Stomach (tissue), 9 donors: ENCODE results near the gene PLA2G3. TPM values are rescaled to one million over a fixed set of nuclear protein-coding genes. Genes with fewer than 3 reads are reported as not detected.

Experiments
- DNase-seq, 2 donors: peaks; one replicate each; pipeline versions ENCODE4 v3.0.0 to v3.0.0-alpha.2; 2013 to 2019
- H3K27ac ChIP-seq, 5 donors: fragments of 200-600 bp in 4 of 5; sonication (generic) in 4 of 5; one replicate each; pipeline ENCODE4 v1.5.1; 2013 to 2019; ENCODE audit warnings: mild to moderate bottlenecking in 1 of 5, moderate library complexity in 1 of 5
- H3K27me3 ChIP-seq, 3 donors: fragments of 200-600 bp; sonication (generic); one replicate each; pipeline ENCODE4 v1.5.1; 2017 to 2019; ENCODE audit warnings: mixed run types in 1 of 3
- H3K36me3 ChIP-seq, 4 donors: fragments of 200-600 bp; sonication (generic); 1 replicate in 3 of 4; 2 replicates in 1 of 4; pipeline ENCODE4 v1.5.1; 2016 to 2019
- H3K4me1 ChIP-seq, 4 donors: fragments of 200-600 bp; sonication (generic); one replicate each; pipeline ENCODE4 v1.5.1; 2016 to 2019
- H3K4me3 ChIP-seq, 4 donors: fragments of 200-600 bp; sonication (generic) in 3 of 4; one replicate each; pipeline ENCODE4 v1.5.1; 2016 to 2019; ENCODE audit warnings: mild to moderate bottlenecking in 1 of 4
- H3K9me3 ChIP-seq, 4 donors: fragments of 200-600 bp; sonication (generic); one replicate each; pipeline ENCODE4 v1.5.1; 2016 to 2019
- CTCF ChIP-seq, 7 experiments: fragments of 450-650 bp in 4 of 7; fragments of 200-600 bp in 3 of 7; sonication (generic) in 3 of 7; IDR thresholded peaks; one replicate each; pipeline ENCODE4 v1.5.1; 2016 to 2019; ENCODE audit warnings: antibody characterized with exemption in 7 of 7, control low read depth in 2 of 7, mild to moderate bottlenecking in 1 of 7
- EP300 ChIP-seq: sonication (generic); formaldehyde crosslinking; IDR thresholded peaks from one replicate; pipeline ENCODE4 v1.6.1; 2017; ENCODE audit warnings: antibody characterized with exemption
- POLR2A ChIP-seq, 4 donors: fragments of 450-650 bp; IDR thresholded peaks; one replicate each; pipeline ENCODE4 v1.6.1; 2016; ENCODE audit warnings: antibody characterized with exemption in 4 of 4, control low read depth in 2 of 4, mild to moderate bottlenecking in 1 of 4, moderate library complexity in 1 of 4
- POLR2AphosphoS5 ChIP-seq, 3 donors: sonication (generic); formaldehyde crosslinking; IDR thresholded peaks; one replicate each; pipeline ENCODE4 v1.6.1; 2016; ENCODE audit warnings: antibody characterized with exemption in 3 of 3
- WGBS, 5 donors: extraction: QIAGEN DNeasy Blood & Tissue Kit in 3 of 5; methylation state at CpG; one replicate each; pipeline versions ENCODE4 v1.1.5 to v1.1.7; 2013 to 2018; 5-methylcytosine and 5-hydroxymethylcytosine counted together
- intact Hi-C: fragments of 100-400 bp; cut with DNase I; formaldehyde crosslinking; loops from one replicate; pipeline ENCODE4 v1.15.1; 2023; ENCODE audit warnings: low total_unique reads
- polyA plus RNA-seq, 3 donors: library from polyadenylated mRNA; stranded (reverse); fragments of 200-250 nt; gene quantifications; one replicate each; pipeline ENCODE4 v1.2.3, GENCODE V29; 2013
- total RNA-seq, 5 donors: library from RNA; depleted of rRNA; stranded (reverse); fragments of >200 nt; gene quantifications; one replicate each; pipeline versions ENCODE4 v1.1.0 to v1.2.3, GENCODE V29; 2014 to 2016
- donor health status: healthy with polysubstance abuse.
- donor health status: Bipolar disorder and iron deficiency.
- donor health status: healthy.

Gene PLA2G3
- total and polyA plus RNA-seq, 8 donors, result 0.75 to 2.5 TPM; not detected in 6

DNA sequence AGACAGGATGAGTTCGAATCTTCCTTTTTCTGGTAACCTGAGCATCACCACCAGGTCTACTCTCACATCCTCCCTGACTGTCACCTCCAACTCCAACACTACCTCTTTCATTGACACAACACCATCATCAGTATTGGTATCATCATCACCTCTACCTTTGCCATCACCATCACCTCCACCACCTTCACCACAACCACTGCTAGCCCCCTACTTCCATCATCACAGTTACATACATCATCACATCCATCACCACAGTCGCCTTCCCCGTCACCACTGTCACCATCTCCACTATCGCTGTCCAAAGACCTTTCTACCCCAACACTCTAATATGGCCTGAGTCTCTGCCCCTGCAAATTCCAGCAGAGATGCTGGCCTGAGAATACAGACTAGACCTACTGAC lies 18.9 kb downstream of the PLA2G3 start:
- no peak for DNase-seq
- WGBS, 5 donors, result 93 to 98% (median 94%) methylated on average over 4 of the region's 4 CpGs
- Histone ChIP-seq H3K4me1 (peaks cover 8 to 23% (median 19%) of the 10 kb centered on the region in 4 donors), H3K27me3 (no peaks in the 10 kb centered on the region), H3K4me3 (no peak overlapping the region), H3K9me3 (no peaks in the 10 kb centered on the region), H3K36me3 (no peaks in the 10 kb centered on the region), H3K27ac (no peak overlapping the region)
- TF ChIP-seq EP300, result no peak
- TF ChIP-seq CTCF (IDR thresholded peaks at IDR 0.05), result no peak
- TF ChIP-seq POLR2A (IDR thresholded peaks at IDR 0.05), result no peak
- no peak for TF ChIP-seq POLR2AphosphoS5 (IDR thresholded peaks at IDR 0.05)
- intact Hi-C loops, result no loop called here

DNA sequence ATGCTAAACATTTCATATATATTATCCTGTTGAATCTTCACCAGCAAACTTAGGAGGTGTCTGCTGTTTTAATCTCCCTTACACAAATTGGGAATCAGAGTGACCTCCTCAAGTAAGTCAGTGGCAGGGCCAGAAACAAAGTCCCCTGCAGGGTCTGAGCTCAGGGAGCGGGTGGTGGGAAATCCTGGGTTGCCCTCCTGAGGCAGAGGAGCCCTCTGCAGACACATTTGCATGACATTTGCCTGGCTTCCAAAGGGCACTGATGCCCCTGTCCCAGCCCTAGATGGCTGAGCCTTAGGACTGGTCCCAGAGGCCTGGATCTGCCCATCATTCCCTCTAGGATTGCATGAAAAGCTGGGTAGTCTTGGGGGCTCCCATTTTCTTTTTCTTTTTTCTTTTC lies 19.7 kb downstream of the PLA2G3 start:
- intact Hi-C loops, result no loop called here
- no peak for DNase-seq
- Histone ChIP-seq H3K4me3 (no peak overlapping the region), H3K9me3 (no peaks in the 10 kb centered on the region), H3K36me3 (no peaks in the 10 kb centered on the region), H3K27me3 (no peaks in the 10 kb centered on the region), H3K4me1 (peaks cover 8 to 23% (median 19%) of the 10 kb centered on the region in 4 donors), H3K27ac (no peak overlapping the region)
- 88 to 100% (median 100%) methylated on average over 1 of the region's 1 CpG for WGBS, 5 donors
- TF ChIP-seq POLR2AphosphoS5 (IDR thresholded peaks at IDR 0.05) (no peak), POLR2A (IDR thresholded peaks at IDR 0.05) (no peak), CTCF (IDR thresholded peaks at IDR 0.05) (no peak), EP300 (no peak)

GRCh38 chr22:31120230-31120629 lies 20.1 kb downstream of the PLA2G3 start:
- TF ChIP-seq POLR2A (IDR thresholded peaks at IDR 0.05) (no peak), CTCF (IDR thresholded peaks at IDR 0.05) (no peak), EP300 (no peak), POLR2AphosphoS5 (IDR thresholded peaks at IDR 0.05) (no peak)
- no peaks in the 10 kb centered on the region for H3K36me3 ChIP-seq
- H3K4me1 ChIP-seq, result peaks cover 8 to 23% (median 19%) of the 10 kb centered on the region in 4 donors
- intact Hi-C loops, result no loop called here
- DNase-seq, result no peak
- H3K27me3 ChIP-seq, result no peaks in the 10 kb centered on the region
- no peaks in the 10 kb centered on the region for H3K9me3 ChIP-seq
- H3K4me3 ChIP-seq, result no peak overlapping the region
- H3K27ac ChIP-seq, result no peak overlapping the region
- WGBS, 5 donors, result 70 to 75% (median 74%) methylated on average over 5 of the region's 5 CpGs

GRCh38 chr22:31119026-31119717 lies 21.1 kb downstream of the PLA2G3 start:
- H3K27me3 ChIP-seq, result no peaks in the 10 kb centered on the region
- no peak overlapping the region for H3K27ac ChIP-seq
- no peak for TF ChIP-seq POLR2AphosphoS5 (IDR thresholded peaks at IDR 0.05)
- no peak for TF ChIP-seq EP300
- TF ChIP-seq CTCF (IDR thresholded peaks at IDR 0.05), result no peak
- TF ChIP-seq POLR2A (IDR thresholded peaks at IDR 0.05), result no peak
- no peaks in the 10 kb centered on the region for H3K36me3 ChIP-seq
- peaks cover 8 to 23% (median 19%) of the 10 kb centered on the region in 4 donors for H3K4me1 ChIP-seq
- intact Hi-C loops, result no loop called here
- no peak for DNase-seq
- WGBS, 5 donors, result 70 to 84% (median 76%) methylated on average over 6 to 7 of the region's 7 CpGs
- no peaks in the 10 kb centered on the region for H3K9me3 ChIP-seq
- no peak overlapping the region for H3K4me3 ChIP-seq
